ENCODE measurements around the gene TPR.
A peak's percentile ranks its signal among the peaks of the same experiment; 100 is the strongest.

Gene TPR

GRCh38 chr1:186311375-186312051 lies 63.5 kb downstream of the TPR start:
- TF ChIP-seq CTCF (IDR thresholded peaks at IDR 0.05; ENCODE audit: borderline replicate concordance, control extremely low read depth, extremely low read depth, insufficient read depth, missing control alignments): no peak
- in situ Hi-C loops (cut with MboI; ENCODE audit: low sequenced_read_pairs, unreplicated experiment): no loop called here
- no peak for DNase-seq (ENCODE audit: low spot score)

- DNase-seq (ENCODE audit: low spot score): no peak
- in situ Hi-C loops (cut with MboI; ENCODE audit: low sequenced_read_pairs, unreplicated experiment): no loop called here
- TF ChIP-seq CTCF (IDR thresholded peaks at IDR 0.05; ENCODE audit: borderline replicate concordance, control extremely low read depth, extremely low read depth, insufficient read depth, missing control alignments): no peak
Observed at GRCh38 chr1:186310307-186310706, 64.7 kb downstream of the TPR start.

- in situ Hi-C loops (cut with MboI; ENCODE audit: low sequenced_read_pairs, unreplicated experiment): no loop called here
- TF ChIP-seq CTCF (IDR thresholded peaks at IDR 0.05; ENCODE audit: borderline replicate concordance, control extremely low read depth, extremely low read depth, insufficient read depth, missing control alignments): no peak
- no peak for DNase-seq (ENCODE audit: low spot score)
Observed at GRCh38 chr1:186308264-186309060, 66.6 kb downstream of the TPR start.

GRCh38 chr1:186307445-186307844 lies 67.6 kb downstream of the TPR start:
- in situ Hi-C loops (cut with MboI; ENCODE audit: low sequenced_read_pairs, unreplicated experiment): no loop called here
- no peak for DNase-seq (ENCODE audit: low spot score)
- no peak for TF ChIP-seq CTCF (IDR thresholded peaks at IDR 0.05; ENCODE audit: borderline replicate concordance, control extremely low read depth, extremely low read depth, insufficient read depth, missing control alignments)

- no peak for TF ChIP-seq CTCF (IDR thresholded peaks at IDR 0.05; ENCODE audit: borderline replicate concordance, control extremely low read depth, extremely low read depth, insufficient read depth, missing control alignments)
- in situ Hi-C loops (cut with MboI; ENCODE audit: low sequenced_read_pairs, unreplicated experiment): no loop called here
- no peak for DNase-seq (ENCODE audit: low spot score)
Observed at GRCh38 chr1:186306533-186306932, 68.5 kb downstream of the TPR start.

- peak; percentile 57 for TF ChIP-seq CTCF (IDR thresholded peaks at IDR 0.05; ENCODE audit: borderline replicate concordance, control extremely low read depth, extremely low read depth, insufficient read depth, missing control alignments)
- peak; percentile 53 for DNase-seq (ENCODE audit: low spot score)
Observed at GRCh38 chr1:186304982-186305949, 69.8 kb downstream of the TPR start.

More at GRCh38 chr1:186304982-186305949, 69.8 kb downstream of the TPR start:
- in situ Hi-C loops (cut with MboI; ENCODE audit: low sequenced_read_pairs, unreplicated experiment): no loop called here
